B cell (primary cell): Measurements from ENCODE around the gene CDKAL1.
"Not testable (repeated sequence)": the region's sequence is repeated elsewhere in the genome, so short reads cannot be mapped to it uniquely, and the experiment has no call there.

ENCODE experiments used
- EZH2 ChIP-seq: IDR thresholded peaks from 2 replicates; pipeline ENCODE4 v1.6.1; 2012; ENCODE audit warnings: borderline replicate concordance, low read depth, mild to moderate bottlenecking, moderate library complexity, low read length; ENCODE audit not compliant: insufficient read depth, poor library complexity, severe bottlenecking
- TF ChIP-seq, protein P1 (sequence below): fragments of 200-600 bp; IDR thresholded peaks from one replicate; pipeline ENCODE4 v1.8.0; 2022; ENCODE audit warnings: antibody characterized with exemption, mild to moderate bottlenecking

DNA sequence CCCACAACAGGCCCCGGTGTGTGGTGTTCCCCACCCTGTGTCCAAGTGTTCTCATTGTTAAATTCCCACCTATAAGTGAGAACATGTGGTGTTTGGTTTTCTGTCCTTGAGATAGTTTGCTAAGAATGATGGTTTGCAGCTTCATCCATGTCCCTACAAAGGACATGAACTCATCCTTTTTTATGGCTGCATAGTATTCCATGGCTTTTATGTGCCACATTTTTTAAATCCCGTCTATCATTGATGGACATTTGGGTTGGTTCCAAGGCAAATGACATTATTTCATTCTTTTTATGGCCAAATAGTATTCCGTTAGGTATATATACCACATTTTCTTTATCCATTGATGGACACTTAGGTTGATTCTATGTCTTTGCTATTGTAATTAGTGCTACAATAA, 186.9 kb downstream of the CDKAL1 start:
- TF ChIP-seq, protein P1, sequence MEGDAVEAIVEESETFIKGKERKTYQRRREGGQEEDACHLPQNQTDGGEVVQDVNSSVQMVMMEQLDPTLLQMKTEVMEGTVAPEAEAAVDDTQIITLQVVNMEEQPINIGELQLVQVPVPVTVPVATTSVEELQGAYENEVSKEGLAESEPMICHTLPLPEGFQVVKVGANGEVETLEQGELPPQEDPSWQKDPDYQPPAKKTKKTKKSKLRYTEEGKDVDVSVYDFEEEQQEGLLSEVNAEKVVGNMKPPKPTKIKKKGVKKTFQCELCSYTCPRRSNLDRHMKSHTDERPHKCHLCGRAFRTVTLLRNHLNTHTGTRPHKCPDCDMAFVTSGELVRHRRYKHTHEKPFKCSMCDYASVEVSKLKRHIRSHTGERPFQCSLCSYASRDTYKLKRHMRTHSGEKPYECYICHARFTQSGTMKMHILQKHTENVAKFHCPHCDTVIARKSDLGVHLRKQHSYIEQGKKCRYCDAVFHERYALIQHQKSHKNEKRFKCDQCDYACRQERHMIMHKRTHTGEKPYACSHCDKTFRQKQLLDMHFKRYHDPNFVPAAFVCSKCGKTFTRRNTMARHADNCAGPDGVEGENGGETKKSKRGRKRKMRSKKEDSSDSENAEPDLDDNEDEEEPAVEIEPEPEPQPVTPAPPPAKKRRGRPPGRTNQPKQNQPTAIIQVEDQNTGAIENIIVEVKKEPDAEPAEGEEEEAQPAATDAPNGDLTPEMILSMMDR = not testable (repeated sequence)
- not testable (repeated sequence) for TF ChIP-seq EZH2
